HEK293T (cell line): Measurements from ENCODE around the gene CDH4.

Experiments
- CTCF ChIA-PET: fragments of 350-600 bp; formaldehyde crosslinking; extraction: SDS; loops from one replicate; lab custom pipeline; 2021; ENCODE audit warnings: antibody characterized with exemption, inconsistent platforms; lab: Yijun Ruan, JAX
- POLR2A ChIA-PET: fragments of 350-600 bp; formaldehyde crosslinking; extraction: SDS; loops from one replicate; lab custom pipeline; 2020; ENCODE audit warnings: antibody characterized with exemption, inconsistent platforms; lab: Yijun Ruan, JAX
- DNase-seq: peaks from one replicate; pipeline ENCODE4 v3.0.0; 2012; ENCODE audit warnings: mixed read lengths; ENCODE audit errors: extremely low spot score
- ARNT ChIP-seq: fragments of 450-650 bp; IDR thresholded peaks from 2 replicates; pipeline ENCODE4 v1.6.1; 2017; ENCODE audit warnings: mild to moderate bottlenecking
- BHLHE40 ChIP-seq: fragments of 450-650 bp; IDR thresholded peaks from 2 replicates; pipeline ENCODE4 v1.6.1; 2016; ENCODE audit warnings: mild to moderate bottlenecking, moderate library complexity, borderline replicate concordance
- CTBP1 ChIP-seq: fragments of 450-650 bp; IDR thresholded peaks from 2 replicates; pipeline ENCODE4 v1.6.1; 2016; ENCODE audit warnings: borderline replicate concordance
- ELF4 ChIP-seq: fragments of 450-650 bp; IDR thresholded peaks from 2 replicates; pipeline ENCODE4 v1.6.1; 2017; ENCODE audit warnings: antibody characterized with exemption
- FOXA1 ChIP-seq: fragments of 450-650 bp; IDR thresholded peaks from 2 replicates; pipeline ENCODE4 v1.6.1; 2016; ENCODE audit warnings: mild to moderate bottlenecking
- FOXK2 ChIP-seq: fragments of 450-650 bp; IDR thresholded peaks from 2 replicates; pipeline ENCODE4 v1.6.1; 2016; ENCODE audit warnings: mild to moderate bottlenecking
- FOXM1 ChIP-seq: fragments of 450-650 bp; IDR thresholded peaks from 2 replicates; pipeline ENCODE4 v1.6.1; 2017; ENCODE audit warnings: mild to moderate bottlenecking, borderline replicate concordance
- HDGF ChIP-seq: fragments of 450-650 bp; IDR thresholded peaks from 2 replicates; pipeline ENCODE4 v1.6.1; 2017; ENCODE audit warnings: antibody characterized with exemption, borderline replicate concordance
- L3MBTL2 ChIP-seq: fragments of 450-650 bp; conservative IDR thresholded peaks from 2 replicates; pipeline ENCODE4 v1.6.1; 2016; ENCODE audit warnings: mild to moderate bottlenecking
- LEF1 ChIP-seq: fragments of 450-650 bp; IDR thresholded peaks from 2 replicates; pipeline ENCODE4 v1.6.1; 2017; ENCODE audit warnings: mild to moderate bottlenecking, borderline replicate concordance
- NFRKB ChIP-seq: fragments of 450-650 bp; IDR thresholded peaks from 2 replicates; pipeline ENCODE4 v1.6.1; 2016; ENCODE audit warnings: mild to moderate bottlenecking, moderate library complexity
- PKNOX1 ChIP-seq: fragments of 450-650 bp; IDR thresholded peaks from 2 replicates; pipeline ENCODE4 v1.6.1; 2016
- SP1 ChIP-seq: fragments of 450-650 bp; IDR thresholded peaks from 2 replicates; pipeline ENCODE4 v1.6.1; 2017
- SUZ12 ChIP-seq: fragments of 450-650 bp; IDR thresholded peaks from 2 replicates; pipeline ENCODE4 v1.6.1; 2016; ENCODE audit warnings: mild to moderate bottlenecking
- TARDBP ChIP-seq: fragments of 450-650 bp; IDR thresholded peaks from 2 replicates; pipeline ENCODE4 v1.6.1; 2016
- ZNF384 ChIP-seq: fragments of 450-650 bp; IDR thresholded peaks from 2 replicates; pipeline ENCODE4 v1.6.1; 2016

The CDH4 gene

DNA sequence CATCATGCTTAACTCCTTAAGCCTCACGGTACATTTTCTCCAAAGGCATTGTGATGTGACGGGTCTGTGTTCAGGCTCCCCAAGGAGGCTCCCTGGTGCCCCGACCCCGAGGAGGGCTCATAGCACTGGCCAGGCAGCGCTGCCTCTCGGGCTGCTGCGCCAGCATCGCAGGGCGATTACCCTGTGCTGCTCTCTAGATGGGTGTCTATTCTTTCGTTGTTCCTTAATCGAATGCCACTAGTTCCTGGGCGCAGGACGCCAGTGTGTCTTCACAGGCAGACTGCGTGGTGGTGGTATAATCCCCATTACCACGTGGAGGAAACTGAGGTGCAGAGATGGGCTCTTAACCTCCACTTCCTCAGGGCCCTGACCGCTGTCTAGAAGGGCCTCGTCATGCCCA is 267.4 kb downstream of the CDH4 start:
- TF ChIP-seq LEF1 (no peak), SP1 (no peak), NFRKB (no peak), PKNOX1 (no peak), CTBP1 (no peak), FOXM1 (no peak), ARNT (no peak), SUZ12 (no peak), L3MBTL2 (no peak), FOXK2 (no peak), TARDBP (no peak), ELF4 (no peak)
- POLR2A ChIA-PET = no interaction called here
- DNase-seq = no peak
- CTCF ChIA-PET = no interaction called here

DNA sequence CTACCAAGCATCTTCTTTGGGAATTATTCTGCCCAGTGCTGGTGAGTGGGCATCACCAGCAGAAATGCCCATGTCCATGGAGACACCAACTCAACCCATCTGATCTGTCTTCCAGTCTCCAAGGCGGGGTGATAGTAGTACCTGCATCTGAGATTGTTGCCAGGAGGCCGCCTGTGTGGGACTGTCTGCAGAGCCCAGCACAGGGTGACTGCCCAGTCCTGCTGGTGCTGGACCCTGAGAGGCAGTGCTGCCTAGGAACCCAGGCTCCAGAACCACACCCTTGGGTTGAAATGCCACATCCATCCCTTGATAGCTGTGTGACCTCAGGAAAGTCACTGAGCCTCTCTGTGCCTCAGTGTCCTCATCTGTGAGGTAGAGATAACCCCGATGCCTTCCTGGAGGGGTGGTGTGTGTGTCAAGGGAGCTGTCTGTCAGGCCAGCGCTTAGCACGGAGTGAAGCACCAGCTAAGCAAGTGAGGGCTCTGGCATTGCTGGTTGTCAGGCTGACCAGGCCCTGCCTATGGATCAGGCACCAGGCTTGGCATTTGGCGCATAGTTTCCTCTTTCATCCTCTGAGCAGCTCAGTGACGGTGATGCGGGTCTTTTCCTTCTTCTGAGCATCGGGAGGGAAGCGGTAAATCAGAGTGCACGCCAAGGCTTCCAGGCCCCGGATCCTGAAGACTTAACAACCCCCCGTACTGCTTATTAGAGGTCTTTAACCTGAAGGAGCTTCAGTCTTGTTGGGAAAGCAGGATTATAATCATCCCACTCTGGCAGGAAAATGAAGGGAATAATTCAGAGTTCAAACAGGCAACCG is 268.2 kb downstream of the CDH4 start:
- ChIA-PET POLR2A (no interaction called here), CTCF (interaction anchor here (0.5 to 1.0 kb wide), 2 partner anchors 17 to 335 kb away, joined by 3 read pairs; no protein-coding TSS in a partner anchor)
- TF ChIP-seq ELF4 (no peak), FOXM1 (no peak), ARNT (no peak), BHLHE40 (no peak), L3MBTL2 (no peak), SUZ12 (no peak), FOXA1 (no peak), HDGF (no peak), CTBP1 (no peak), LEF1 (no peak), PKNOX1 (no peak), TARDBP (no peak), FOXK2 (no peak), SP1 (no peak), NFRKB (no peak), ZNF384 (no peak)
- no peak for DNase-seq

- TF ChIP-seq BHLHE40 = no peak
- TF ChIP-seq ELF4 = no peak
- TF ChIP-seq PKNOX1 = no peak
- no peak for TF ChIP-seq SUZ12
- no peak for TF ChIP-seq ARNT
- TF ChIP-seq FOXA1 = no peak
- no peak for TF ChIP-seq SP1
- no peak for TF ChIP-seq NFRKB
- TF ChIP-seq TARDBP = no peak
- TF ChIP-seq ZNF384 = no peak
- TF ChIP-seq CTBP1 = no peak
- no peak for TF ChIP-seq HDGF
- ChIA-PET CTCF (interaction anchor here (1.0 kb wide), 1 partner anchor 16 kb away, joined by 3 read pairs; no protein-coding TSS in a partner anchor), POLR2A (no interaction called here)
- DNase-seq = no peak
These were observed 268.9 kb downstream of the CDH4 start for GRCh38 chr20:61520893-61521460.

GRCh38 chr20:61521687-61522420 is 269.8 kb downstream of the CDH4 start:
- CTCF ChIA-PET = interaction anchor here (1.0 kb wide), 1 partner anchor 15 kb away, joined by 3 read pairs; no protein-coding TSS in a partner anchor
- POLR2A ChIA-PET = no interaction called here
- DNase-seq = no peak
- TF ChIP-seq FOXK2 (no peak), PKNOX1 (no peak), FOXA1 (no peak), CTBP1 (no peak)

DNA sequence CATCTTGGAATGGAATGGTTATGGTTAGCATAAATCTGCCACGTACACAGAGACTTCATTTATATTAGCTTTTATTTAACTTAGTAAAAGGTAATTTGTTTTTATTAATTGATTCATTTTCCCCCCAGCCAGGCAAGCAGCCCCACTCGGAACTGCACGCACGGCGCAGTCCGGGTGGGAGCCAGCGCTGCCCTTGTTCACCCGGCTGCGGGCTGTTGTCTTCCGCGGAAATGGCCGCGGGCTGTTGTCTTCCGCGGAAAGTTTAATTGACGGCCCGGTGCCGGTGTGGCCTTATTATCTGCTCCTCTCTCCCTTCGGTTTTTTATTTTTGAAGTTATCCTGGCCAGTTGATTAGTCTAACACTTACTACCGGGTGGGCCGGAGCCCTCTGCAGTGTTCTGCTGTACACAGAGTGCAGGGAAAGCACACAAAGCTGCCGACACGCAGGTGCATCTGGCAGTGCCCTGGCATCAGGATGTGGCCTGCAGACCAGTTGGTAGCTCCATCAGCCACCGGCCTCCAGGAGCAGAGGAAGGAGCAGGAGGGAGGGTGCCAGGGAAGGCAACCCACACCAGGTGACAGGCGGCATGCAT is 270.5 kb downstream of the CDH4 start:
- TF ChIP-seq CTBP1 = no peak
- no peak for TF ChIP-seq ELF4
- no peak for TF ChIP-seq L3MBTL2
- TF ChIP-seq HDGF = no peak
- no peak for TF ChIP-seq FOXM1
- no peak for TF ChIP-seq ZNF384
- TF ChIP-seq FOXK2 = no peak
- TF ChIP-seq PKNOX1 = no peak
- TF ChIP-seq SUZ12 = no peak
- ChIA-PET CTCF (no interaction called here), POLR2A (no interaction called here)
- no peak for DNase-seq
